Measurements from ENCODE around the gene STX2.
A peak's percentile ranks its signal among the peaks of the same experiment; 100 is the strongest.

Gene STX2

DNA sequence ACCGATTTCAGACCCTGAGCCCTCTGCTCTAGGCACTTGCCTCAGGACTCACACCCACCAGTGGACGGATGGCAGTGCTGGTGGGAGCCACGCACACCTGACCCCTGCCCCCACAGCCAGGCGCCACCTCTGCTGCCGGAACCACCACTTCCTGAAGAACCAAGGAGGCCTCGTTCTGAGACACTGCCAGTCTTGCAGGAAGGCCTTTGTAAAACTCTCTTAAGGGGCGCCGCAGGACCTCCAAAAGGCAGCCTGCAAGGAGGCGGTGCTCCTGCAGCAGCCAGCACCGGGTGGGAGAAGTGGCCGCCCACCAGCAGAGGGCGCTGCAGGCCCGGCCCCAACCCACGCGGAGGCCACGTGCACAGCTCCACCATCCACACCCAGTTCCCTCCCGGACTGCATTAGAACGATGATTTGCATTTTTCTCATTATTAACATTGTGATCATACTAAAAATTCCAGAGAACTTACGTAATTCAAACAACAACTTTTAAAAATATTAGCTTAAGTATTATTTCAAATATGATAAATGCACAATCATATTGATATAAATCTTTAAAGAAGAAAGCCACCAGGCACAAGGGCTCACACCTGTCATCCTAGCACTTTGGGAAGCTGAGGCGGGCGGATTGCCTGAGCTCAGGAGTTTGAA lies 12.8 kb downstream of the STX2 start:
- H3K9me3 ChIP-seq (ENCODE audit: control insufficient read depth, insufficient read depth, low read length) = no peaks in the 10 kb centered on the region
- H3K36me3 ChIP-seq (ENCODE audit: control insufficient read depth, insufficient read depth, low read length) = no peaks in the 10 kb centered on the region
- H3K27me3 ChIP-seq (ENCODE audit: control insufficient read depth, insufficient read depth, low read length) = no peaks in the 10 kb centered on the region
- H3K9ac ChIP-seq (ENCODE audit: low read depth, low read length) = no peak overlapping the region
- H3K4me3 ChIP-seq (ENCODE audit: low read depth, low read length) = no peak overlapping the region
- H3K4me1 ChIP-seq (ENCODE audit: control insufficient read depth, insufficient read depth, low read length) = peaks cover 16% of the 10 kb centered on the region

DNA sequence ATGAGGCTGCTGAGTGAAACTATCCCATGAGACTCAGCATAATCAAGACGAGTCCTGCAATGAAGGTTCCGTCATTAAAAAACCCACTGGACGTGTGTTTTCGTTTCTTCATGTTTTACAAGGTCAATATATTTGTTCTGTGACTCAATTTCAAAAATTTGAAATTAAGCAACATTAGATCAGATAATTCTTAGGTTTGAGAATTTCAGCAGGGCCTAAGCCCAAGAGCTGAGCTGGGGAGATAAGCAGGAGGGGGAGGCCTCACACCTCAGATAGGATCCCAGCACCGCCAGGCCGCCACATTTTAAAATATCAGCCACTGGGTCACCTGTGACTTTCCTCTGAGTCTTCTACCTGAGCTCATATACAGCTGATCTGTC lies 13.3 kb downstream of the STX2 start:
- H3K9ac ChIP-seq (ENCODE audit: low read depth, low read length) = no peak overlapping the region
- H3K36me3 ChIP-seq (ENCODE audit: control insufficient read depth, insufficient read depth, low read length) = no peaks in the 10 kb centered on the region
- no peaks in the 10 kb centered on the region for H3K27me3 ChIP-seq (ENCODE audit: control insufficient read depth, insufficient read depth, low read length)
- no peaks in the 10 kb centered on the region for H3K9me3 ChIP-seq (ENCODE audit: control insufficient read depth, insufficient read depth, low read length)
- no peak overlapping the region for H3K4me3 ChIP-seq (ENCODE audit: low read depth, low read length)
- peaks cover 16% of the 10 kb centered on the region for H3K4me1 ChIP-seq (ENCODE audit: control insufficient read depth, insufficient read depth, low read length)

DNA sequence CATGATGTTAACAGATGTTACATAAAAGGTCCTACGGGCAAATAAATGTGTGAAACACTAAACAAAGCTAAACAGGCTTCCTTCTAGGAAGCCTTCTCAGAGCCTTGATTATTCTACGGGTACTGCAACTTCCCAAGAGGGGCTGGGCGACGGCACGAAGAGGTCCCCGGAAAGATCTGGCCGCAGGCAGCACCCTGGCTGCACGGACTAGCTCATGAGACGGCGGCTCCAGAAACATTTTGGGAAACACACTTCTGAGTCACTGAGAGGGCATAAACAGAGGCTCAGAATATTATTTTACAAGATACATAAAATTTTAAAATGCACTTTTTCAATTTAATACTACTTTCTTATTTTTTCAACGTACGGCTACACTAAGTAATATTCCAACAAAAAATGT lies 19.4 kb downstream of the STX2 start:
- H3K9ac ChIP-seq (ENCODE audit: low read depth, low read length) = no peak overlapping the region
- H3K4me3 ChIP-seq (ENCODE audit: low read depth, low read length) = no peak overlapping the region
- no peaks in the 10 kb centered on the region for H3K9me3 ChIP-seq (ENCODE audit: control insufficient read depth, insufficient read depth, low read length)
- peaks cover 2% of the 10 kb centered on the region for H3K36me3 ChIP-seq (ENCODE audit: control insufficient read depth, insufficient read depth, low read length)
- H3K4me1 ChIP-seq (ENCODE audit: control insufficient read depth, insufficient read depth, low read length) = peaks cover 8% of the 10 kb centered on the region
- no peaks in the 10 kb centered on the region for H3K27me3 ChIP-seq (ENCODE audit: control insufficient read depth, insufficient read depth, low read length)

DNA sequence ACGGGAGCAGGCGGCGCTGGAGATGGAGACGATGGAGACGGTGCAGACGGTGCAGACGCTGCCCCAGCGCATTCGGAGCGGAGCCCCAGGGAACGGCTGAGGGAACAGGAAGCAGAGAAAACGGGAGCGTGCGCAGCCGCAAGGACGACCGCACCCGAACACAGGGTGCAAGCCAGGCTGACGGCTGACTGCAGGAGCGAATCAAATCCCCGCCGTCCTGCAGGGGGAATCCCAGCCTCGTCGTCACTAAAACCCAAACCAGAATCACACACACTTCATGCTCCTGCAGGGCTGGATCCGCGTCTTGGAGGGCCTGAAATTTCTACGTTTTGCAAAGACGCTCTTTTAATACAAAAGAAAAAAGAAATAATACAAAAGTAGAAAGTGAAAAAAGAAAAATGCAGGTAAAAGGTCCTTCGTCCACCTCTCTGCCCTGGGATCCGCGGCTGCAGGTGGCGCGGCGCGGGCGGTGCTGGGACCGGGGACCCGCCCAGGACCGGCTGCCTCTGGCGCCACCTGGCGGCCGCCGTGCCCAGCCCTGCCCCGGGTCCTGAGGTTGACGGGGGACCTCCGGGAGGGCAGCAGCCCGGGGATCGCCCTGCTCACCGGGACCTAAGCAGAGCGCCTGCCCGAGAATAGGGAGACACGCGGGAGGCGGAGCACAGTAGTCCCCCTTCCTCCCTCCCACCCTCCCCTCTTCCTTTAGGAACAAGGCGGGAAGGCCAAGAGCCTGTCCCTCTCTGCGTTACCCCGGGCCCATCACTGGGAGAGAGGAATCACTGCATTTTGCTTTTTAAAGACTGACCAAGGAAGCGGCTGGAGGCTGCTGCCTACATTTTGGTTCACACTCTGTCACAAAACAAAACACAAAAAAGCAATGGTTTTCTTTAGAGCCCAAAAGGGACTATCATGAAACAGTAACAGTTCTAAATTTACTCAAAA lies 20.1 kb downstream of the STX2 start:
- Histone ChIP-seq H3K36me3 (ENCODE audit: control insufficient read depth, insufficient read depth, low read length) (peaks cover 2% of the 10 kb centered on the region), H3K4me1 (ENCODE audit: control insufficient read depth, insufficient read depth, low read length) (peaks cover 8% of the 10 kb centered on the region), H3K27me3 (ENCODE audit: control insufficient read depth, insufficient read depth, low read length) (no peaks in the 10 kb centered on the region), H3K4me3 (ENCODE audit: low read depth, low read length) (peak overlapping the region; percentile 28), H3K9ac (ENCODE audit: low read depth, low read length) (no peak overlapping the region), H3K9me3 (ENCODE audit: control insufficient read depth, insufficient read depth, low read length) (no peaks in the 10 kb centered on the region)

DNA sequence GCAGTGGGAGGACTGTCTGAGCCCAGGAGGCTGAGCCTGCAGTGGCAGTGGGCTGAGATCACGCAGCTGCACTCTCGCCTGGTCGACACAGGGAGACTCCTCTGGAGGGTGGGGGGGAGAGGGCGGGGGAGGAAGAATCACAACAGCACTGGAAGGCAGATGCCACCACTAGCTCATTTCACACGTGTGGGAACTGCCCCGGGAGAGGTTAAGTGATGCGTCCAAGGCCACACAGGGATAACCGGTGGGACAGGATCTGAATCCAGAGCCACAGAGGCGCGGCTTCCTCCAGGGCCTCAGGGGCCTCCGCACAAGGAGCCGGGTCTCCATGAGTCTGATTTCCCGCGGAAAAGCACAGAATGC lies 20.8 kb downstream of the STX2 start:
- no peaks in the 10 kb centered on the region for H3K9me3 ChIP-seq (ENCODE audit: control insufficient read depth, insufficient read depth, low read length)
- no peaks in the 10 kb centered on the region for H3K27me3 ChIP-seq (ENCODE audit: control insufficient read depth, insufficient read depth, low read length)
- no peak overlapping the region for H3K9ac ChIP-seq (ENCODE audit: low read depth, low read length)
- H3K4me1 ChIP-seq (ENCODE audit: control insufficient read depth, insufficient read depth, low read length) = peaks cover 8% of the 10 kb centered on the region
- H3K36me3 ChIP-seq (ENCODE audit: control insufficient read depth, insufficient read depth, low read length) = peaks cover 2% of the 10 kb centered on the region
- peak overlapping the region; percentile 28 for H3K4me3 ChIP-seq (ENCODE audit: low read depth, low read length)

DNA sequence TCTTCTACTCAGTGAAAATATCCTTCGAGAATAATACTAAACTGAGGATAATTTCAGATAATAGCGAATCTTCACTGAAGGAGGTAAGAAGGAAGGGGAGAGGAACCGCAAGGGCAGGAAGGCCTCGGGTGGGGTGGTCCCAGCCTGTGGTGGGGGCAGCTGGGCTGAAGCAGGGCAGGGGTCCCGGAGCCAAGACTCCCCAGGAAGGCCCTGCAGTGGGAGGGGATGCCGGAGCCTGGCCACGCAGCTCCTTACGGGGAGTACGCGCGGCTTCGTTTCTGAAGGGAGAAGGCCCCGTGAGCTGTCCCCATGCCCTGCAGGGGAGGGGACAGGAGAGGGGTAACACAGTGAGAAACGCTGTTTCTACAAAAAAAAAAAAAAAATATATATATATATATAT lies 21.2 kb downstream of the STX2 start:
- Histone ChIP-seq H3K4me3 (ENCODE audit: low read depth, low read length) (no peak overlapping the region), H3K9me3 (ENCODE audit: control insufficient read depth, insufficient read depth, low read length) (no peaks in the 10 kb centered on the region), H3K27me3 (ENCODE audit: control insufficient read depth, insufficient read depth, low read length) (no peaks in the 10 kb centered on the region), H3K4me1 (ENCODE audit: control insufficient read depth, insufficient read depth, low read length) (peaks cover 8% of the 10 kb centered on the region), H3K9ac (ENCODE audit: low read depth, low read length) (no peak overlapping the region), H3K36me3 (ENCODE audit: control insufficient read depth, insufficient read depth, low read length) (peaks cover 2% of the 10 kb centered on the region)

DNA sequence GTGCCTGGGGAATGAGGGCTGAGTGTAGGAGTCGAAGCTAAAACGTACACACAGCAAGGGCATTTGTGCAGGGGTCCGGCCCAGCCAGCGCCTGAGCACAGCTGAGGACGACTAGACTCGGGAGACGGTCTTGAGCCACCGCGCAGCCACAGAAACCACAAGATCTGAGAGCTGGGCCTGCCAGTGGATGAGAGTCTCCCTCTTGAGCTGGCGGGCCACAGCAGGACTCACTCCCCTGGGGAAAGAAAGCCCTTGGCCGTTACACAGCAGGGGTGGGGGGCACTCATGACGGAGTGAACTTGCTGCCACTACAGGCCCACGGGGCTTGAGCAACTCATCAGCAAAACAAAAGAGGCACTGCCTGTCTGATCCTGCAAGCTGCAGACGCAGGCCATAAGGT lies 23.0 kb downstream of the STX2 start:
- Histone ChIP-seq H3K4me1 (ENCODE audit: control insufficient read depth, insufficient read depth, low read length) (peaks cover 8% of the 10 kb centered on the region), H3K4me3 (ENCODE audit: low read depth, low read length) (no peak overlapping the region), H3K36me3 (ENCODE audit: control insufficient read depth, insufficient read depth, low read length) (peaks cover 2% of the 10 kb centered on the region), H3K27me3 (ENCODE audit: control insufficient read depth, insufficient read depth, low read length) (no peaks in the 10 kb centered on the region), H3K9ac (ENCODE audit: low read depth, low read length) (peak overlapping the region; percentile 37), H3K9me3 (ENCODE audit: control insufficient read depth, insufficient read depth, low read length) (no peaks in the 10 kb centered on the region)

DNA sequence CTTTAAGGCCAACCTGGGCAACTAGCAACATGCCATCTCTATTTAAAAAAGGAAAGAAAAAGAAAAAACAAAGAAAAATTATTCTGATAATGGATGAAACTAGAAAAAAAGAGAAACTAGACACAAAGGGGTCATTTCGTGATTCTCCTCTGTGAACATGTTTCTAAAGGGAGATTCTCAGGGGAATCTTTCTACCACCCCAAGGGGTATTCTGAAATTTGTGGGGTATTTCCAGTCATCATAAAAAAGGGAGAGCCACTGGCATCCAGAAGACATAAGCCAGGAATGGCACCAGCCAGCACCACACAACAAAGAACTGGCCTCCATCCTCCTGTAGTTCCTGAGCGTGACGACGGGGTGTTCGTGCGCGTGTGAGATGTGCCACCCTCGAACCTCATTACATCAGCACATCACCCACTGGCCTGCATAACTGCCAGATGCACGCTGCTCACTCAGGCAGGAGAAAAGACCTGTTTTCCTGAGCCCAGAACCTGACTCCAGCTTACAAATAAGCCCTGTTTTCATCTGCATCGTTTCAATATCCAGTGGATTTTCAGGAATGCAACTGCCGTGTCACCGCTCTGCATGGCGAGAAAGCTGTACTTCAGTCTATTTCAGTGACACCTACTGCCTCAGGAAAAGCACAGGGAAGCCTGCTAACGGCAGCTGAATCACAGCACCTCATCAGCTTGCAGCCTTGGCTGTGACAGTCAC lies 23.9 kb downstream of the STX2 start:
- Histone ChIP-seq H3K27me3 (ENCODE audit: control insufficient read depth, insufficient read depth, low read length) (no peaks in the 10 kb centered on the region), H3K4me3 (ENCODE audit: low read depth, low read length) (no peak overlapping the region), H3K36me3 (ENCODE audit: control insufficient read depth, insufficient read depth, low read length) (peaks cover 2% of the 10 kb centered on the region), H3K9ac (ENCODE audit: low read depth, low read length) (no peak overlapping the region), H3K4me1 (ENCODE audit: control insufficient read depth, insufficient read depth, low read length) (peaks cover 8% of the 10 kb centered on the region), H3K9me3 (ENCODE audit: control insufficient read depth, insufficient read depth, low read length) (no peaks in the 10 kb centered on the region)

DNA sequence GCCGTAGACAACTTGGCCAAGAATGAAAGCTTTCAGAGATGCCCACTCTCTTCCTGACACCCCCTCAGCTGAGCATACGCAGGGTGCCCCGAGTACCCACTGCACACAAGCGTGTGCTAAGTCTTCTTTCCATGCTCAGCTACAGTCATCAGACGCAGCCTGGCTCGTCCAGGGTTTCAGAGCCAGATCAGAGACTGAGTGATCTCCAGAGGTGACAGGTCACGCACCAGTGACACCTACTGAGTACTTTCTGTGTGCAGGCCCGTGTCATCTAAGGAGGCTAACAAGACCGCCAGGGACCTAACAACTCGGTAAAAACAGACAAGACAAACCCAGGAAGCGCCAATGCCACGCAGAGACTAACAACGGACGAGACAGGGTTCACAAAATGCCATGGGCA lies 25.1 kb downstream of the STX2 start:
- Histone ChIP-seq H3K9ac (ENCODE audit: low read depth, low read length) (no peak overlapping the region), H3K9me3 (ENCODE audit: control insufficient read depth, insufficient read depth, low read length) (no peaks in the 10 kb centered on the region), H3K27me3 (ENCODE audit: control insufficient read depth, insufficient read depth, low read length) (no peaks in the 10 kb centered on the region), H3K36me3 (ENCODE audit: control insufficient read depth, insufficient read depth, low read length) (peaks cover 2% of the 10 kb centered on the region), H3K4me3 (ENCODE audit: low read depth, low read length) (no peak overlapping the region), H3K4me1 (ENCODE audit: control insufficient read depth, insufficient read depth, low read length) (peaks cover 8% of the 10 kb centered on the region)

DNA sequence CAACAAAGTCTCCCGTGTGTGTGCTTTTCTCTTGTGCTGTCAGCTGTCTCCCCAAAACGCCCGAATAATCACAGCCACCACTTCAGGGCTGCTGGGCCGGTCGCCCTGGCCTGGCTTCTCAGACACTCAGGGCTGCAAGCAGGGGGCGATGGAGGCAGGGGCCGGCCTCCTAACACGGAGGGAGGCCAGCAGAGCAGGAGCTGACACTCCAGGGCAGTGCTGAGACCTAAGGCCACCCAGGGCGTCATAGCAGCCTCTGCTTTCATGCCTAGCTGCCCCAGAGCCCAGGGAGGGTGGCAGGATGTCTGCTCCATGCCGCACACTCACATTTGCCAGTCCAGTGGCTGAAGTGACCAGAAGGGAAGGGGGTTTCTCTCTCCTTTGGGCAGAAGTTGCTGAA lies 25.6 kb downstream of the STX2 start:
- Histone ChIP-seq H3K4me1 (ENCODE audit: control insufficient read depth, insufficient read depth, low read length) (peaks cover 8% of the 10 kb centered on the region), H3K9me3 (ENCODE audit: control insufficient read depth, insufficient read depth, low read length) (no peaks in the 10 kb centered on the region), H3K9ac (ENCODE audit: low read depth, low read length) (no peak overlapping the region), H3K4me3 (ENCODE audit: low read depth, low read length) (no peak overlapping the region), H3K27me3 (ENCODE audit: control insufficient read depth, insufficient read depth, low read length) (no peaks in the 10 kb centered on the region), H3K36me3 (ENCODE audit: control insufficient read depth, insufficient read depth, low read length) (peaks cover 2% of the 10 kb centered on the region)

DNA sequence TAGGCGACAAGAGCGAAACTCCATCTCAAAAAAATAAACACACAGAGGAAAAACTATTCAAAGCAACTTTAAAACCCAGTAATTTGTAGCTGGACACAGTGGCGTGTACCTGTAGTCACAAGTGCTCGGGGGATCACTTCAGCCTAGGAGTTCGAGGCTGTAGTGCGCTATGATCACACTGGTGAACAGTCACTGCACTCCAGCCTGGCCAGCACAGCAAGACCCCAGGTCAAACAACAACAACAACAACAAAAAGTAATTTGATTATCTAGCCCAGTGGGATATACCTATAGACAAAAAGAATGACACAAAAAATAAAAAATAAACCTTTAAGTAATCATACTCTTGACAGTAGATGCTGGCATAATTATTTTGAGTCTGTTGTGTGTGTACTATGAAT lies 29.3 kb downstream of the STX2 start:
- no peaks in the 10 kb centered on the region for H3K9me3 ChIP-seq (ENCODE audit: control insufficient read depth, insufficient read depth, low read length)
- H3K36me3 ChIP-seq (ENCODE audit: control insufficient read depth, insufficient read depth, low read length) = peaks cover 8% of the 10 kb centered on the region
- no peak overlapping the region for H3K4me3 ChIP-seq (ENCODE audit: low read depth, low read length)

More for the DNA sequence above, 29.3 kb downstream of the STX2 start:
- H3K9ac ChIP-seq (ENCODE audit: low read depth, low read length) = no peak overlapping the region
- H3K27me3 ChIP-seq (ENCODE audit: control insufficient read depth, insufficient read depth, low read length) = no peaks in the 10 kb centered on the region
- H3K4me1 ChIP-seq (ENCODE audit: control insufficient read depth, insufficient read depth, low read length) = no peaks in the 10 kb centered on the region

Data from iPS-15b (cell line).